Activated CD4-positive, alpha-beta T cell treated with anti-CD3 and anti-CD28 coated beads for 36 hours (primary cell): Measurements from ENCODE around the gene RNU1-3. TPM values are rescaled to one million over a fixed set of nuclear protein-coding genes. Genes with fewer than 3 reads are reported as not detected.
"Not testable (repeated sequence)": the region's sequence is repeated elsewhere in the genome, so short reads cannot be mapped to it uniquely, and the experiment has no call there.

Experiments
- ATAC-seq: fragments of 200-7000 bp; cut with Tn5 transposase; one replicate; pipeline ENCODE4 v1.10.0; 2021; ENCODE audit warnings: mild to moderate bottlenecking, moderate library complexity
- CTCF ChIA-PET: fragments of 350-600 bp; sonication (Branson Sonifier 250); formaldehyde crosslinking; loops from one replicate; lab custom pipeline; 2021; ENCODE audit warnings: antibody characterized with exemption; lab: Charles Lee
- POLR2A ChIA-PET: fragments of 350-600 bp; sonication (Branson Sonifier 250); formaldehyde crosslinking; loops from one replicate; lab custom pipeline; 2021; ENCODE audit warnings: antibody characterized with exemption, inconsistent platforms; lab: Charles Lee
- DNase-seq: peaks from one replicate; pipeline ENCODE4 v3.0.0-alpha.2; 2020
- H3K27ac Mint-ChIP-seq: one replicate; pipeline ENCODE4 v1.8.0; 2021; ENCODE audit warnings: mixed read lengths
- H3K27me3 Mint-ChIP-seq: one replicate; pipeline ENCODE4 v1.8.0; 2021; ENCODE audit warnings: mixed read lengths
- H3K36me3 Mint-ChIP-seq: one replicate; pipeline ENCODE4 v1.8.0; 2021; ENCODE audit warnings: low read depth, mixed read lengths
- H3K4me1 Mint-ChIP-seq: one replicate; pipeline ENCODE4 v1.8.0; 2021; ENCODE audit warnings: mixed read lengths
- H3K4me3 Mint-ChIP-seq: one replicate; pipeline ENCODE4 v1.8.0; 2021; ENCODE audit warnings: mild to moderate bottlenecking, moderate library complexity, mixed read lengths
- H3K9me3 Mint-ChIP-seq: one replicate; pipeline ENCODE4 v1.8.0; 2021; ENCODE audit warnings: low read depth, mixed read lengths
- intact Hi-C, 2 experiments: fragments of 100-400 bp; cut with DNase I in 1 of 2; cut with micrococcal nuclease in 1 of 2; formaldehyde crosslinking; loops; one replicate each; pipeline versions ENCODE4 v1.14.2 to v1.15.1; 2022 to 2024; cut with DNase I, micrococcal nuclease
- total RNA-seq, 2 experiments: library from RNA; stranded (reverse); gene quantifications; one replicate each; pipeline ENCODE4 v1.2.3, GENCODE V29; 2021

The RNU1-3 gene
- total RNA-seq, 2 experiments from 2014 or later, result 1,573 to 2,291 TPM

- intact Hi-C loops, result loop anchor here in 1 of 2 experiments (5.0 kb wide), 1 partner anchor 182 kb away; the partner anchor contains the start of gene NECAP2
- POLR2A ChIA-PET, H3K9me3 Mint-ChIP-seq, H3K4me3 Mint-ChIP-seq, DNase-seq, H3K27ac Mint-ChIP-seq, ATAC-seq, H3K27me3 Mint-ChIP-seq, H3K4me1 Mint-ChIP-seq: not testable (repeated sequence)
- H3K36me3 Mint-ChIP-seq, result peaks cover 29% of the 10 kb centered on the region
- CTCF ChIA-PET, result interaction anchor here (0.6 to 2.4 kb wide), 11 partner anchors 8 to 328 kb away, joined by 3 to 32 read pairs (median 5); partner anchors contain the start of gene NBPF1
Measured at GRCh38 chr1:16623812-16624719, 42.7 kb downstream of the RNU1-3 start.

- H3K27ac Mint-ChIP-seq, POLR2A ChIA-PET, H3K4me1 Mint-ChIP-seq, H3K27me3 Mint-ChIP-seq, ATAC-seq, H3K4me3 Mint-ChIP-seq, H3K9me3 Mint-ChIP-seq: not testable (repeated sequence)
- CTCF ChIA-PET, result interaction anchor here (1.5 to 3.6 kb wide), 3 partner anchors 10 to 541 kb away, joined by 4 to 31 read pairs (median 9); partner anchors contain the start of gene NBPF1
- peak; percentile 13 for DNase-seq
- intact Hi-C loops, result loop anchor here in 1 of 2 experiments (5.0 kb wide), 1 partner anchor 181 kb away; the partner anchor contains the start of gene NECAP2
- H3K36me3 Mint-ChIP-seq, result peaks cover 22% of the 10 kb centered on the region
Measured at GRCh38 chr1:16623337-16623736, 43.4 kb downstream of the RNU1-3 start.

DNA sequence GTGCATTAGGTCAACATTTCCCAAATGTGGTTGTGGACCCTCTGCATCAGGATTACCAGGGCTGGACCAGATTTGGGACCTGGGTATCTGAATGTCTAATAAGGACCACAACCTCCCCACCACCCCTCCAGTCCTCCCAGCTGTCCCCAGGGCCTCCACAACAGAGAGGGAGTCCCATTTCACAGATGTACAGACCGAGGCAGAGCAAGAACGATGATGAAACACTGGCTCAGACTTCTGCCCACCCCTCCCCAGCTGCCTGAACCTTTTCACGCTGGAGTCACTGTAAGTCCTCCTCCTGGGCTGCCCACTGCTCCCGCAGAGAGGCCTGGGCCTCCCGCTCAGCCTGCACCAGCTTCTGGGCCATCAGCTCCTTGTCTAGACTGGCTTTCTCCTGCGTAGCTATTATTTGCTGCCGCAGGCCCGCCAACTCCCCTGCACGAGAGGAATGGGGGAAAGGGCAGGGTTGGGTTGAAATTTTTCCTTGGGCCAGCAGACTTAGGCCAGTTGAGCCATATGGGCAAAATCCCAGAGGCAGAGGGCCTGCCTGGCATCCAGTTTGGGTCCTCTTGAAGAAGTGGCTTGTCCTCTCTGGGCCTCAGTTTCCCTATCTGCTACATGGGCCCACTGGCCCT lies 45.0 kb downstream of the RNU1-3 start:
- peak; percentile 18 for DNase-seq
- H3K4me1 Mint-ChIP-seq, H3K36me3 Mint-ChIP-seq, H3K4me3 Mint-ChIP-seq, H3K9me3 Mint-ChIP-seq, H3K27ac Mint-ChIP-seq, ATAC-seq, H3K27me3 Mint-ChIP-seq: not testable (repeated sequence)
- ChIA-PET POLR2A (interaction anchor here (1.3 to 1.4 kb wide), 2 partner anchors 284 to 330 kb away, joined by 4 to 6 read pairs; no protein-coding TSS in a partner anchor), CTCF (interaction anchor here (0.6 to 3.6 kb wide), 14 partner anchors 9 to 540 kb away, joined by 3 to 31 read pairs (median 7); partner anchors contain the start of gene NBPF1)
- intact Hi-C loops, result loop anchor here (1.0 to 5.0 kb wide), 3 partner anchors 12 to 330 kb away; partner anchors contain the start of gene NECAP2 (in 1 of the 2)

- Mint-ChIP-seq H3K36me3 (peaks cover 7% of the 10 kb centered on the region), H3K27ac (no peak overlapping the region), H3K4me3 (no peak overlapping the region), H3K4me1 (no peaks in the 10 kb centered on the region), H3K27me3 (no peaks in the 10 kb centered on the region), H3K9me3 (no peaks in the 10 kb centered on the region)
- POLR2A ChIA-PET, result interaction anchor here (1.0 to 1.4 kb wide), 4 partner anchors 9 to 330 kb away, joined by 3 to 6 read pairs (median 5); no protein-coding TSS in a partner anchor
- no peak for DNase-seq
- CTCF ChIA-PET, result interaction anchor here (0.6 to 3.6 kb wide), 20 partner anchors 8 to 524 kb away, joined by 3 to 31 read pairs (median 6); partner anchors contain the start of gene NBPF1
- ATAC-seq, result no peak
- intact Hi-C loops, result loop anchor here (1.0 to 5.0 kb wide), 3 partner anchors 12 to 330 kb away; partner anchors contain the start of gene NECAP2 (in 1 of the 2)
Measured at GRCh38 chr1:16621300-16621658, 45.5 kb downstream of the RNU1-3 start.

DNA sequence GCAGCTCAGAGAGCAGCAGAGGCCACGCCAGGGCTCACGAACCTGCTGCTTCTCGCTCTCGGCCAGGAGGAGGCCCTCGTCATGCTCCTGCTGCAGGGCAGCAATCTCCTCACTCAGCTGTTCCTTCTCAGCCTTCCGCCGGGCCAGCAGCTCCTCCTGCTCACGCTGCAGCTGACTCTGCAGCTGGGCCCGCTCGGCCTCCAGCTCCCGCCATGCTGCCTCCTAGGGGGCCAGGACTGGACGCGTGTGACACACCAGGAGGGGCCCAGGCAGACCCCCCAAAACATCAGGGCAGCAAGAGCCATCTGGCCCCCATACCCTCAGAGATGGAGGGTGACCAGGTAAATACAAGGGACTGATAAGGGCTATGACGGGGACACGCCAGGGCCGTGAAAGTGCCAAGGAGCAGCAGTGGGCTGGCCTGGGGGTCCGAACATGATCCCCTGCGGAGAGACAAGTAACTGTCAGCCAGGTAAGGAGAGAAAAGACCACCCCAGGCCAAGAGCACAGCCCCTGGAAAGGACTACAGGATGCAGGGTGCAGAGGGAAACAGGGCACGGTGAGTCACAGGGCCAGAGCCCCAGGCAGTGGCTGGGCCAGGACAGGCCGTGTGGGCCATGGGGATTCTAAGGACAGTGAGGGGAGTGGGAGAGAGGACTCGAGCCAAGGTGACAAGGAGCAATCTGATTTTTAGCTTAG lies 46.8 kb downstream of the RNU1-3 start:
- CTCF ChIA-PET, result interaction anchor here (0.7 to 3.6 kb wide), 11 partner anchors 7 to 300 kb away, joined by 3 to 31 read pairs (median 6); partner anchors contain the start of gene NBPF1
- intact Hi-C loops, result loop anchor here in 1 of 2 experiments (5.0 kb wide), 1 partner anchor 178 kb away; the partner anchor contains the start of gene NECAP2

DNA sequence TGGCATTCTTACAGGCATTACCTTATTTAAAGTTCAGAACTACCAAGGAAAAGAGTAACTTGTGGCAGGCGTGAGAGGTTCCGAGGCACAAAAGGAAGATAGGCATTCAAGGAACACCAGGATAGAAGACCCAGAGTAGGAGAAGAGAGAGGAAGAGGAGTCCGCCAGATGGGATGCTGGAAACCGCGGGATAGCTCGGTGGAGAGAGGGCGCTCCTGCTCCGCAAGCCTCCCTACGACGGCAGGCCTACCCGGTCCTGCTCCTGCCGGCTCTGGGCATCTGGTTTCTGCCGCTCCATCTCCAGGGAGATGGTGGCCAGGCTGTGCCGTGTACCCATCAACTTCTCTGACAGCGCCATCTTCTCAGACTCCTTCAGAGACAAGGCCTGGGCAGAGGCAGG lies 48.0 kb downstream of the RNU1-3 start:
- intact Hi-C loops, result loop anchor here in 1 of 2 experiments (1.0 kb wide), 1 partner anchor 333 kb away; no protein-coding TSS in a partner anchor
- POLR2A ChIA-PET, result interaction anchor here (1.0 kb wide), 1 partner anchor 286 kb away, joined by 3 read pairs; no protein-coding TSS in a partner anchor

More for the DNA sequence above, 46.8 kb downstream of the RNU1-3 start:
- not testable (repeated sequence) for H3K27ac Mint-ChIP-seq, H3K27me3 Mint-ChIP-seq, H3K4me3 Mint-ChIP-seq, H3K9me3 Mint-ChIP-seq, H3K4me1 Mint-ChIP-seq, H3K36me3 Mint-ChIP-seq, ATAC-seq
- DNase-seq, result peak; percentile 24
- POLR2A ChIA-PET, result interaction anchor here (1.2 kb wide), 1 partner anchor 7 kb away, joined by 6 read pairs; no protein-coding TSS in a partner anchor

DNA sequence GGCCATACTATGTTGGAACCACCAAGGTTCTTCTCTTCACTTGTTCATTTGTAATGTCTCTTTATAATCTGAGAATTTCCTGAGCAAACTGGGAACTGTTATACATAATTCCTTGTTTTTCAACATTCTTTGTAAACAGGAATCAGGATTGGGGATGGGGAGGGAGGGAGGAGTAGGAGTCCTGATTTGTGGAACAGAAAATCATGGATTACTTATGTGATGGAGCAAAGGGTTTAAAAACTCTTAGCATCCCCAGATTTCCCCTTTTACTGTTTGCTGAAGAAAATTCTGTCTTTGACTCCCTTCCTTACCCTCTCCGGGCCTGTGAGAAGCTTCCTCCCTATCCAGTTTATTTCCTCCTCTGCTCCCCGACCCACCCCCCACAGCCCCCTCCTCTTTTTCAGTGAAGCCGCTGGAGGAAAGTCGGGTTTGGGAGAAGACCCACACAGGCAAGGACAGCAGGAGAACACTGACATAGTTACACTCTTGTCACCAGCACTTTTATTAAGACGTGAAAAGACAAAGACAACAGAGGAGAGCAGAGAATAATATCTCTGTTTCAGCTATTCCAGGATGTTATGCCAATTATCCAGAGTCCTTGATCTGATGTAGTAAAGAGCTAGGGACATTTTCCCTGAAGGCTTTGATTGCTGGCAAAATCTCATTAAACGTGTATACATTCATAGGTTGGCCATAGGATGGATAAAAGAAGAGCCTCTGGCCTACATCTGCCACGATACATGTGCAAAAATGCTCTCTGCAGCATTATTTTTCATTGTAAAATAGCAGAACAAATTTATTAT lies 48.8 kb downstream of the RNU1-3 start:
- Mint-ChIP-seq H3K4me1 (no peaks in the 10 kb centered on the region), H3K27me3 (no peaks in the 10 kb centered on the region), H3K4me3 (no peak overlapping the region), H3K36me3 (no peaks in the 10 kb centered on the region), H3K27ac (no peak overlapping the region), H3K9me3 (no peaks in the 10 kb centered on the region)
- POLR2A ChIA-PET, result interaction anchor here (1.0 kb wide), 1 partner anchor 287 kb away, joined by 3 read pairs; no protein-coding TSS in a partner anchor
- CTCF ChIA-PET, result interaction anchor here (1.2 to 1.4 kb wide), 3 partner anchors 9 to 334 kb away, joined by 6 to 9 read pairs (median 6); no protein-coding TSS in a partner anchor
- DNase-seq (no peak), ATAC-seq (no peak)
- intact Hi-C loops, result loop anchor here in 1 of 2 experiments (1.0 kb wide), 1 partner anchor 333 kb away; no protein-coding TSS in a partner anchor

More for the DNA sequence above, 48.0 kb downstream of the RNU1-3 start:
- Mint-ChIP-seq H3K27ac (no peak overlapping the region), H3K4me1 (no peaks in the 10 kb centered on the region), H3K4me3 (no peak overlapping the region), H3K36me3 (no peaks in the 10 kb centered on the region), H3K27me3 (no peaks in the 10 kb centered on the region), H3K9me3 (no peaks in the 10 kb centered on the region)
- CTCF ChIA-PET, result interaction anchor here (1.2 to 1.4 kb wide), 3 partner anchors 10 to 333 kb away, joined by 6 to 9 read pairs (median 6); no protein-coding TSS in a partner anchor
- ATAC-seq, result no peak
- peak; percentile 9 for DNase-seq

DNA sequence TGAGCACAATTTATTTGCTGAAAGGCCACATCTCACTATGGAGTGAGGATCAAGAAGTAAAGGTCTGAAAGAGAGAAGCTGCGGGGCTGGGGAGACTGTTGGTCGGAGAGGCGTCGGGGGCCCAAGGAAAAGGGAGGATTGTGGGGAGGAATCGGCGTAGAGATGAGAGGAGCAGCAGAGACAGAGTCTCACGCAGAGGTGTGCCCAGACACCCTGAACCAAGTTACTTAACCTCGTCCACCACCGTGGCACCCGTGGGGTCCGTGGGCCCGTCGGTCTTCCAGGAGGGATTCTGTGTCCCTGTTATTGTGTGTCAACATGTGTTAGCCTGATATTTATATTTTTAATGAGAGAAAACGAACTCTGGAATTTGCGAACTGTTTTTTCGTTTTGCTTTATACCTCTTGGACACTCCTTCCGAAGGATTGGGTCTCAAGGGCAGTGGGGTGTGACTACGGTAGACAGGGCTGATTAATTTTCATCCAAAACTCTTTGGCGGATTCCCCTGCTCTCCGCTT lies 49.6 kb downstream of the RNU1-3 start:
- Mint-ChIP-seq H3K36me3 (no peaks in the 10 kb centered on the region), H3K27ac (no peak overlapping the region), H3K4me3 (no peak overlapping the region), H3K9me3 (no peaks in the 10 kb centered on the region), H3K4me1 (no peaks in the 10 kb centered on the region), H3K27me3 (no peaks in the 10 kb centered on the region)
- ATAC-seq, result no peak
- CTCF ChIA-PET, result interaction anchor here (1.0 to 3.0 kb wide), 5 partner anchors 8 to 92 kb away, joined by 3 to 32 read pairs (median 6); no protein-coding TSS in a partner anchor
- DNase-seq, result peak; percentile 6
- intact Hi-C loops, result no loop called here
- POLR2A ChIA-PET, result interaction anchor here (0.6 kb wide), 1 partner anchor 874 kb away, joined by 3 read pairs; no protein-coding TSS in a partner anchor
